ENCODE results near the gene BRK1.
"Not testable (repeated sequence)": the region's sequence is repeated elsewhere in the genome, so short reads cannot be mapped to it uniquely, and the experiment has no call there.

Gene BRK1

GRCh38 chr3:10145685-10146084 is 30.2 kb downstream of the BRK1 start:
- no peak for DNase-seq

- DNase-seq = no peak
Measured at GRCh38 chr3:10149226-10149625, 33.8 kb downstream of the BRK1 start.

GRCh38 chr3:10150987-10151386 is 35.5 kb downstream of the BRK1 start:
- DNase-seq = no peak

GRCh38 chr3:10154335-10155122 is 39.1 kb downstream of the BRK1 start:
- no peak for DNase-seq

DNA sequence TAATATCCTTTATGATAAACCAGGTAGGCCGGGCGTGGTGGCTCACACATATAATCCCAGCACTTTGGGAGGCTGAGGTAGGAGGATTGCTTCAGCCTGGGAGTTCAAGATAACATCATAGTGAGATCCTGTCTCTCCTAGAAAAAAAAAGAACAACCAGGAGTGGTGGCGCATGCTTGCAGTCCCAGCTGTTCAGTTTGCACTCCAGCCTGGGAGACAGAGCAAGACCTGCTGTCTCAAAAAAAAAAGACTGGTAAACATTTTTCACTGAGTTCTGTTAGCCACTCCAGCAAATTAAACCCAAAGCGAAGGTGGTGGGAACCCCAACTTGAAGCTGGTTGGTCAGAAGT is 39.6 kb downstream of the BRK1 start:
- DNase-seq = no peak

DNA sequence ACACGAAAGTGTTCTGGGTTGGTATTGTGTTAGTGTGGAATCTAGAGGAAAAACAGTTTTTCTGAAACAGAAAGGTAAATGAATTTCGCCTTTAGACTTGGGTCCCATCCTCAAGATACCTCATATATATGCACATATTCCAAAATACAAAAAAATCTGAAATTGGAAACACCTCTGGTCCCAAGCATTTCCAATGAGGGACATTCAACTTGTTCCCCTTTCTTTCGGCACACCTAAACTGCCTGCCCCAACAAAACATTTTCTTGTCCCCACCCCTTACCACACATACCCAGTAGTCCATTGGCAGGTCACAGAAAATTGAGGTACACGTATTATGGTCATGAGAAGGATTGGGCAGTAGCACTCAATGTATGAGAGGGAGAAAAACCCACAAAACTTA is 40.2 kb downstream of the BRK1 start:
- DNase-seq = no peak

- DNase-seq = no peak
Measured at GRCh38 chr3:10157031-10157430, 41.6 kb downstream of the BRK1 start.

GRCh38 chr3:10158555-10158954 is 43.1 kb downstream of the BRK1 start:
- DNase-seq = not testable (repeated sequence)

DNA sequence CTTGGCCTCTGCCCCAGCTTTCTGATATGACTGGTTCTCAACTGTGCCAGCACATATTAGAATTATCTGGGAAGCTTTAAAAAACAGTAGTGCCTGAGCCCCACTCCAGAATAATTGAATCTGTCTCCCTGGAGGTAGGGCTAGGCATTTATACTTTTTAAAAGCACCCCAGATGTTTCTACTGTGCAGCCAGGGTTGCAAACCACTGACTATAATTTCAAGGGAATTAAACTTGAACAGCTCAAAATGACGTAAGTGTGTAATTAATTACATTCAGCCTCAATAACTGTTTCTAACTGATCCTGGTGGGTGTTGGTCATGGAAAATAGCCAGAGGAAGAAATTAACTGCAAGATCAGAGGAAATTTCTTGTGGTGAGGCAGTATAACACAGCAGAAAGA is 44.9 kb downstream of the BRK1 start:
- no peak for DNase-seq

DNA sequence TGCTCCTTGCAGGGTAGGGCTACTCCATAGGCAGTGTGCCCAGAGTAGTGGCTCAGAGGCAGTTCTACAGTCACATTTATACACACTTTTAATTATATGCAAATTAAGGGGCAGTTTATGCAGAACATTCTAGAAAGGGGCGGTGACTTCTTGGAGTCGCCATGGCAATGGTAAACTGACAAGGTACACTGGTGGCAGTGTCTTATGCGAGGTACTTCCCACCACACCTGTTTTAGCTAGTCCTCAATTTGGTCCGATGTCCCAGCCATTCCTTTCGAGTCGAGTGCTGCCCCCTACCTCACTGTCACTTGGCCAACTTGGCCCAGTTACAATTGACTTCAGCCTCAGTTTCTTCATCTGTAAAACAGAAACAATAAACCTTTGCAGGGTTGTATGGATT is 45.5 kb downstream of the BRK1 start:
- no peak for DNase-seq

- DNase-seq = no peak
Measured at GRCh38 chr3:10162185-10162584, 46.7 kb downstream of the BRK1 start.

- not testable (repeated sequence) for DNase-seq
Measured at GRCh38 chr3:10164201-10164545, 48.7 kb downstream of the BRK1 start.

DNA sequence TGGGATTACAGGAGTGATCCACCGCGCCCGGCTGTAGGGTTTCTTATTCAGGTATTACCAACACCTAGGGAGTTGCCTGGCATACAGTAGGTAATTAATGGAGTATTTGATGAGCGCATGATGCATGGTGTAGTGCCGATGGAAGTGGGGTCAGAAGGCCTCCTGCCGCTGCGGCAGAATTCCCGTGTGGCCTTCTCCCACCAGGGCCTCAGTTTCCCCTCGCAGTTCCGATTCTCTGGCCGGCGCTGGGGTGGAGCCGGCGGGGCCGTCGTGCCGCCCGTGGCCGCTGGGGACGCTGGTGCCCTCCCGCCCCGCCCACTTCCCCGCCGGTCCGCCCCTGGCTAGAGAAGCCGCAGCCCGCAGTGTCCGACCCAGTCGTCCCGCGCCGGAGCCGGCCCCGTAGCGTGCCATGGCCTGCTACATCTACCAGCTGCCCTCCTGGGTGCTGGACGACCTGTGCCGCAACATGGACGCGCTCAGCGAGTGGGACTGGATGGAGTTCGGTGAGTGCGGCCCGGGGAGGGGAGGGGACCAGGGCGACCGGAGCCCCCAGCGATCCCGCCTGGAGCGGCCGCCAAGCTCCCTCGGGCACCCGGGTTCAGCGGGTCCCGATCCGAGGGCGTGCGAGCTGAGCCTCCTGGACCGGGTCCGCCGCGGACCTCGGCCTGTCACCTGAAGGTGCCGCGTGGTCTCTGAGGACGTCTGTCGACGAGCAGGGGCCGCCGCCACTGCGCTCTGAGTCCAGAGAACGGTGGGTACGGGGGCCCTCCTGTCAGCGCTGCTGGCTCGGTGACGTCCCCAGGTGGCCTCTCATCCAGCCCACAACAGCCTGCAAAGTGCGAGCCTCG is 49.3 kb downstream of the BRK1 start, which contains the start of gene IRAK2:
TSS of gene IRAK2 (plus strand) at position 374 of the 848 bp plus-strand sequence. CDS start at position 410, 36 bp downstream.
- peak; percentile 20 to 66 for DNase-seq

GRCh38 chr3:10166213-10166604 is 50.7 kb downstream of the BRK1 start:
- DNase-seq = no peak

DNA sequence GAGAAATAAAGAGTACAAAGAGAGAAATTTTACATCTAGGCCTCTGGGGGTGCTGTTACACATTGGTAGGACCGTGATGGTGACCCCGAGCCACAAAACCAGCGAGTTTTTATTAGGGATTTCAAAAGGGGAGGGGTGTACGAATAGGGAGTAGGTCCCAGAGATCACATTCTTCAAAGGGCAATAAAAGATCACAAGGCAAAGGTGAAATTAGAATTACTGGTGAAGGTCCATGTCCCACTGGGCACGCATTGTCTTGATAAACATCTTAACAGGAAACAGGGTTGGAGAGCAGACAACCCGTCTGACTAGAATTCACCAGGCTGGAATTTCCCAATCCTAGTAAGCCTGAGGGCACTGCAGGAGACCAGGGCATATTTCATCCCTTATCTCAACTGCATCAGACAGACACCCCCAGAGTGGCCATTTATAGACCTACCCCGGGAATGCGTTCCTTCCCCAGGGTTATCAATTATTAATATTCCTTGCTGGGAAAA is 53.6 kb downstream of the BRK1 start:
- DNase-seq = no peak

DNA sequence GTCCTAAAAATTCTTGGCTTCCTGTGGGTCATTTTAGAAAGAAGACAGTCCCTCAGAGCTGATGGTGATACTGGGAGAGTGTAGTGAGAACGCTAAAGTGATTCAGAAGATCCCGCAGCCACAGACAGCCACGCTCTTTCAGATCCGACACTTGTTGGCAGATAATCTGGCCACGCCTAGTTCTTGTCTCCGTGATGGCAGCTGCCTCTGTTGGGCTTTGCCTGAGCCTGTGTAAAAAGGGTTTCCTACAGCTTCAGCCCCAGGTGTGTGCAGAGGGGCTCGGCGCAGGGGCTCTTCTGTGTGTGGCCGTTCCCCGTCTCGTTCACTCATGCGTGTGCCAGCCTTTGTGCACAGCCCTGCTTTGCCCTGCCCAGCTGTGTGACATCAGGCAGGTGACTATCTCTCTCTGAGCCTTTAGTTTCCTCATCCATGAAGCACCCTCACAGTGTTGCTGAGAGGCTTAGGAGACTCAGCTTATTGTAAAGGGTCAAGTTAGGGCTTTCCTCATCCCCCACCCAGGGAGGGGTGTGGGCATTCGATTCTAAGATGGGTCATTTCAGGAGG is 55.5 kb downstream of the BRK1 start:
- DNase-seq = no peak

DNA sequence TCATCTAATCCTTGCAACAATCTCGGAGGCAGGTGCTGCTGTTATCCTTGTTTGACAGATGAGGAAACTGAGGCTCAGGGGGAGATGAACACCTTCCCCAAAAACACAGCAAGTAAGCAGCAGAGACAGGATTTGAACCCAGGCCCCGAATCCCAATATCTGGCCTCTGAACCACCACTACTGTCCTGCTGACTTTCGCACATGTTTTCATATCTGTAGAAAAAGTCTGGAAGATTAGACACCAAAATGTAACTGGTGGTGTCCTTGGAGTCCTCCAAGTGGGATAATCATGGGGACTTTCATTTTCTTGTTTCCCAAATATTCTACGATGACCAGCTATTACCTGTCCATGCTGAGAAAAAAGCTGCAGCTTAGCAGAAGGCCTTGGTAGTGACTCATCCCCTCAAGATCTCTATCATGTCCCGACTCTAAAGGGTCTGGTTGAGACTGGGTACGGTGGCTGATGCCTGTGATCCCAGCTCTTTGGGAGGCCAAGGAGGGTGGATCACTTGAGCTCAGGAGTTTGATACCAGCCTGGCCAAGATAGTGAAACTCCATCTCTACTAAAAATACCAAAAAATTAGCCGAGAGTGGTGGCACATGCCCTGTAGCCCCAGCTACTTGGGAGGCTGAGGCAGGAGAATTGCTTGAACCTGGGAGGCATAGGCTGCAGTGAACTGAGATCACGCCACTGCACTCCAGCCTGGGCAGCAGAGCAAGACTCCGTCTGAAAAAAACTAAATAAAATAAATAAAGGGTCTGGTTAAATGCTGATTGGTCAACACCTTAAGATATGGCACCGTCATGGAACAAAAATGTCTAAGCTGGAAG is 57.8 kb downstream of the BRK1 start:
- no peak for DNase-seq

DNA sequence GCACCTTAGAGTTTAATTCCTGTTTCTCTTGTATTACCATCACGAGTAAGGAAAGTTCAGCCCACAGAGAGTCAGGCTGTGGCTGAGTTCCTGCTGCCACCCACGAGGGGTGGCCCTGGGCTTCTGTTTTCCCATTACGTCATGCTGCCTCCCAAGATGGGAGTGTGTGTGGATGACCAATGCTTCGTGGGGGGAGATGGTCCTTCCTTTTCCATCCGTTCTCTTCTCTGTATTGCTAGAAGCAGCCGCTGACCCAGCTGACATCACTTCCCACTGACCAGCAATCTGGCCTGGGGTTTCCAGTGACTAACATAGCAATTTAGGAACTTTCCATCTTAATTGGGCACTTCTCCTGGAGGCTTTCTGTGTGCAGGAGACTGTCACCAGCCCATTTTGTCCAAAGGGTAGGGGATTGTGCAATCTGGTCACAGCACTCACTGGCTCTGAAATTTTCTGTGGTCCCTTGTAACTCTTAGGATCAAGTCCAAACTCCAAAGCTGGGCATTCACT is 58.5 kb downstream of the BRK1 start:
- peak in 1 of 2 donors; percentile 58 for DNase-seq

- DNase-seq = not testable (repeated sequence)
Measured at GRCh38 chr3:10175334-10175733, 59.9 kb downstream of the BRK1 start.

GRCh38 chr3:10176150-10176549 is 60.7 kb downstream of the BRK1 start:
- not testable (repeated sequence) for DNase-seq

Measured in bone marrow (tissue), 2 donors.